Midbrain (tissue), 1 donor: Measurements from ENCODE around the gene TPP1.

Experiments used
- DNase-seq: peaks from one replicate; lab custom pipeline; 2025; lab: John Stamatoyannopoulos, UW

The TPP1 gene

DNA sequence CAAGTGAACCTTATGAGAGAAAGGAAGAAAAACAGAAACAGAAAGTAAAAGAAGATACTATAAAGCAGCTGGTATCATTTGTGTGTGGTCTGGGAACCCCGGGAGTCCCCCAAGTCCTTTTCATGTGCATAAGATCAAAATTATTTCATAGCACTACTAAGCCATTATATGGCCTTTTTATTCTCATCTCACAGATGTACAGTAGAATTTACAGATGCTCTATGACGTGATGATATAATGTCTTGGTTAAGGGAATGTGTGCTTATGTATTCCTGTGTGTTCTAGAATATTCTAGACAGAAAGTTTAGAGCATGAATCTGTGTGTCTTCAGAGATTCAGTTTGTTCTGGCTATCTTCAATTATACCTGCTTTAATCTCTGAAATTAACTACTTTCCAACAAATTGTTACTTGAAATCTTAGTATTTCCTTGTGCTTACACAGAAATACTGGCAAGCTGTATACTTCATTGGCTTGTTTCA lies 8.6 kb upstream of the TPP1 start:
- no peak for DNase-seq

- DNase-seq, result peak; percentile 29
Observed at GRCh38 chr11:6626971-6627761, 7.9 kb upstream of the TPP1 start.

DNA sequence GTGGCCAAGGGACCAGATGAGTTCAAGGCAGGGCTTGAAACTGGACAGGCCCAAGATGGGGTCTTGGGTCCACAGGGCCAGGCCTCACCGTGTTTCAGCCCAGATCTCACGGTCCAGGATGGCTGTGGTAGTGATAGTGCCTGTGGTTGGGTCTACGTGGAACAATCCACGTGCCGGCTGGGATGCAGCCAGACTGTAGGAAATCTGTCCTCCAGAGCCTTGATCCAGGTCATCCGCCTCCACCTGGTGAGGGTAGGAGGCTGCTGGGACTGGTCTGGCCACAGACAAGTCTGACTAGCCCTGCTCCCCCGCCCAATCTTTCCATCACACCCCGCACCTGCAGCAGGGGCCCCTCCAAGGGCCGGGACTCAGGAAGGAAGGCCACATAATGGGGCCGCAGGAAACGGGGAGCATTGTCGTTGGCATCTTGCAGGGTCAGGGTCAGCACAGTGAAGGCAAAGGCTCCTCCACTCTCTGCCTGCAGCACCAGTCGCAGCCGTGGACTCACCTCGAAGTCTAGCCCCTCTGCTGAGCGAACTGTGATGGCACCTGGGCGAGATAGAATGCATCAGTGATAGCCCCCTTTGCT lies 6.7 kb upstream of the TPP1 start:
- no peak for DNase-seq

GRCh38 chr11:6625156-6625831 lies 6.1 kb upstream of the TPP1 start:
- no peak for DNase-seq

DNA sequence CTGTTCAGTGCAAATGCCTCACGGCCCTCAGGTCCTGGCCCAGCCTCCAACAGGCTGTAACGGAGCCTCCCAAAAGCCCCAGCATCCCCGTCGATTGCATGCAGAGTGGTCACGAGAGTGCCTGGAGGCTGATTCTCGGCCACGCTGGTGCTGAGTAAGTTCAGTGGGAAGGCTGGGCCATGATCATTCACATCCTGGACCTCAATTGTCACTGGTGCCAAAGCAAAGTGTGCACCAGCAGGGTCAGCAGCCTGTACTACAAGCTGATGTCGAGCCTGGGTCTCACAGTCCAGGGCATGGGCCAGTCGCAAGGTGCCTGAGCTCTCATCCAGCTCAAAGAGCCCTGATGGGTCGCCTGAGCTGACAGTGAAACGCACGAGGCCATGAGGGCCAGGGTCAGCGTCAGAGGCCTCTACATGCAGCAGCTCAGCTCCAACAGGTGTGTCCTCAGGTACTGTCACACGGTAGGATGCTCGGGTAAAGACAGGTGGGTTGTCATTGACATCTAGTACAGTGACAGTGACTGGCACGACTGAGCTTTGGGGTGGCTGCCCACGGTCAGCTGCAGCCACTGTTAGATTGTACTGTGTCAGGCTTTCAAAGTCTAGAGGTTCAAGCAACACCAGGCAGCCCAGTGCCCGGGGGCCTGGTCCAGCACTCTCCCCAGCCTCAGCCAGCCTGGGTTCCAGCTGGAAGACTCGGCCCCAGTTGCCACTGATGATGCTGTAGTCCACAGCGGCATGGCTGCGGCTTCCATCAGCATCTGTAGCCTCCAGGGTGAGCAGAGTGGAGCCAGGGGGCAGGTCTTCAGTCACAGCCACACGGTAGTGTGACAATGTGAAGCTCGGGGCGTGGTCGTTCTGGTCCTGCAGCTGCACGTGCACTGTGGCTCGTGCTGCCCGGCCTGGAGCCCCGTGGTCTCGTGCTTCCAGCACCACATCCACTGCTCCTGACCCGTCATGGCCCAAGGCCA lies 4.5 kb upstream of the TPP1 start:
- DNase-seq, result no peak

DNA sequence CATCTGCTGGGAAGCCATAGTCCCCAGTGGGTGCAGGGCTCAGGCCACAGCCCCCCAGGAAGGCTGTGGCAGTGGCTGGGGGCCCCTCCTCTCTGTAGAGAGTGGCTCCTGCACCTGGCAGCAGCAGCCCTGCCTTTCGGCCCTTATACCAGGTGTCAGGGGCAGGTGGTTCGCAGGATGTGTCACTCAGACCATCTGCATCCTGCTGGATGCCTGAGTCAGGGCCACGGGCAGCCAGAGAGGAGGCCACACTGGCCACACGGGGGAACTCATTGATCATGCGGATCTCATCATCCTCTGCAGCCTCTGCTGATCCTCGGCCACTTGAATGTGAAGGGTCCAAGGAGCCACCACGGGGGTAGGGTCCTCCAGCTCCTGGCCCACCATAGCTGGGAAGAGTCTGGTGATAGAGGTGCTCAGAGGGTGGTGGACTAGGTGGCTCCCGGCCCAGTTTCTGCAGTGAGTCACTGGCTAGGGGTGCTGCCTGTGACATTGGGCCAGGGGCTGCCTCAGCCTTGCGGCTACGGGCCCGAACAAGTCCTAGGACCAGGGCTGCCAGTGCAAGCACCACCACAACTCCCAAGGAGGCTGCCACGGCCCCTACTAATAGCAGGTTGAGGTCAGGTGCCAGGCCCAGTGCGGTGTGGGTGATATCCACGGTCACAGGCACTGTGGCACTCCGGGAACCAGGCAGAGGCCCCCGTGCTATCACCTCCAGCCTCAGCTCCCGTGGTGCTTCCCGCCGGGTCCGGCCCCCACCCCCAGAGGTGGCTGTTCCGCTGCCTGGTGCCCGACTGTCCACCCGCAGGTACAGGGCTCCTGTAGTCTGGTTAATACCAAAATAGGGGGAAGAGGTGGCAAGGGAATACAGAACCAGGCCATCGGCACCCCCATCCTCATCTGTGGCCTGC lies 3.3 kb upstream of the TPP1 start:
- DNase-seq, result no peak

GRCh38 chr11:6621711-6622211 lies 2.5 kb upstream of the TPP1 start:
- DNase-seq, result no peak

DNA sequence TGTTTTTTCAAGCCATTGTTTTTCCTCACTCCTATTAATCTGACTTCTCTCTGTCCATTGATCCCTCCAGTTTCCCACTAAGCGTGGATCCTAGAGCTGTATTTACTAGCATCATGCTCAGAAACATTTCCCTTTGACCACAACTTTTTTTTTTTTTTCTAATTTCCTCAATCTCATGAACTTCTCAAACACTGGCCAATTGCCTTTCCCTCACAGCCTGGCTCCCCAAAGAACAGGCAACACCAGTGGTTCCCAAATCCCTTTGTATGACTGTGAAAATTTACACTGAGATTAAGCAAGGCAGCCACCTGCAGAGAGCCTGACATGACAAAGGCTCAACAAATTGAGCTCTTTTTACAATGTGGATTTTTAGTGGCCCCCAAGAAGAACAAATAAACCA lies 1.4 kb upstream of the TPP1 start:
- no peak for DNase-seq

DNA sequence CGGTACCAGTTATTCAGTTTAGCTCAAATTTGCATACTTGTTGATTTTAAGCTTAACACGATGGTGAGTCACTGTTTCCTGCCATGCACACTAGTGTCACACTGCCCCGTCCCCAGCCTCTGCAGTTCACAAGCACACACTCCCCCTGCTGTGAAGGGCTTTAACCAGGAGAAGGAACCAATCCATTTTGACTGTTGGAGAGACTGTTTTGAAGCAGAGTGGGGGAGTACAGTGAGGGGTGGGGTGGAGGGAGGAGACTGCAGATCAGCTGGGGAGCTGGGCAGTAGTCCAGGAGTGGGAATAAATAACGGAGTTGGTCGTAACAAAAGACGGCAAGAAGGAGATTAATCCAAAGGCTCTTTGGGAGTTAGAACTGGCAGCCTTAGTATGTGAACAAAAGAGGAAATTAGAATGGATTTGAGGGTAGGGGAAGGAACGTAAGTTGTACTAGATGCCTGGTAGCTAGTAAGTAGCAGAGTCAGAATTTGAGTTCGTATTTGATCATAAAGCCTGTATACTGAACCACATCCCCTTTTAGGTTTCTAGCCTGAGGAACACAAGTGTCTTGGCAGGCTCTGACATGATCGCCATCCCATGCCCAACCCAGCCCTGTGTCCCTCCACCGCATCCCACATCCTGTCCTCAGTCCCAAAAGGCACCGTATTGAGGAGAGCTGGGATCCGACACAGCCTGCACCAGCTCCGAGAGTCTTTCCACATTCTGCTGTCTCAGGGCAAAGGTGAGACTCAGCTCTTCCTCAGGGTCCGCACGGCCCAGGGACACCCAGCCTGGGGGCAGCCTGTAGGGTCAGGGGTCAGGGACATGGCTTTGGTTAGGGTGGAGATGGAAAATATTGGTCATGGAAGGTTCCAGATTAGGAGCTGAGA lies 862 bp downstream of the TPP1 start:
- peak; percentile 66 for DNase-seq

DNA sequence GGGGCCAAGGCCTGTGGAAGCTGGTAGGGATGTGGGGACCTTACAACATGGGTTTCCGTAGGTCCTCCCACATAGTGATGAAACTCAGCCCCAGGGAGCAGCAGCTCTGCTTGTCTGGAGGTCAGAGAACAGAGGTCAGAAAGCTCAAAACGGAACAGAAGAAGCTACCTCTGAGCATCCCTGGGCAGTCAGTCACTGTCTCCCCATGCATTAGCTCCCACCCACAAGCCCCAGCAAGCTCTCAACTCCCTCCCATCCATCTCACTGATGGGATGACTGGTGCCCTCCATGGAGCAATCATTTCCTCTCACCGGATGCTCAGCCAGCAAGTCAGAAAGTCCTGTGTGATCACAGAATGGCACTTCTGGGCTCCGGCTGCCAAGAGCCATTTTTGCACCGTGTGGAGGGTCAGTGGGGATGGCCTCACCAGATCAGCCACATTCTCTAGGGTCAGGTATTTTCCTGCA lies 1.9 kb downstream of the TPP1 start:
- DNase-seq, result no peak

- no peak for DNase-seq
Observed at GRCh38 chr11:6616596-6617250, 2.5 kb downstream of the TPP1 start.

DNA sequence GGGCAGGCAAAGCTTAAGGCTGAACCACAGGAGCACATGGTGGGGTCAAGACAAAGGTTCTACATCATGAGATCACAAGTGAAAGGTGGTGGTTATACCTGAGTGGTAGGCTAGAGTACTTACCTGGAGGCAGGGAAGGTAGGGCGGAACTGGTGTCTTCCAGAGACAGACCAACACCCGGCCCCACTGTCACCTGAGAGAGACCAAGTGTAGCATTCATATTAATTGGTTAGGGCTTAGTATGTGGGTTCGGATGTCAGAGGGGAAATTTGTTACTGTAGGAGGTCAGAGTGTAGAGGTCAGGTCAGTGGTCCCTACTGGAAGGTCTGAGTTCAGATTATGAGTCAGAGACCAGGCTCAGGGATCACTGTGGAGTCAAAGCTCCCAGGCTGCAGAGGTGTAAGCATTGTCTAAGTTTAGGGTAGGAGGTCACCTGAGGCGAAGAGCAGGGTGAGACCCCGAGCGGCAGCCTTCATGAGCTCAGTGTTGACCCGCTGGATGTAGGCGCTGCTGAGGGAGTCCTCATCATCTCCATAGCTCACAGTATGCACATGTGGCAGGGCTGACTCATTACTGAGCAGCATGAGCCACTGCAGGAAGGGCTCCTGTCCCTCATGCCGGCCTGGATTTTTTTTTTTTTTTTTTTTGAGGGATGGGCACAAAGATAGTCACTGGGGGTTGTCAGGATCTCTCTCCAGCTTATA lies 3.2 kb downstream of the TPP1 start:
- DNase-seq, result no peak

- DNase-seq, result no peak
Observed at GRCh38 chr11:6615046-6615445, 4.2 kb downstream of the TPP1 start.

DNA sequence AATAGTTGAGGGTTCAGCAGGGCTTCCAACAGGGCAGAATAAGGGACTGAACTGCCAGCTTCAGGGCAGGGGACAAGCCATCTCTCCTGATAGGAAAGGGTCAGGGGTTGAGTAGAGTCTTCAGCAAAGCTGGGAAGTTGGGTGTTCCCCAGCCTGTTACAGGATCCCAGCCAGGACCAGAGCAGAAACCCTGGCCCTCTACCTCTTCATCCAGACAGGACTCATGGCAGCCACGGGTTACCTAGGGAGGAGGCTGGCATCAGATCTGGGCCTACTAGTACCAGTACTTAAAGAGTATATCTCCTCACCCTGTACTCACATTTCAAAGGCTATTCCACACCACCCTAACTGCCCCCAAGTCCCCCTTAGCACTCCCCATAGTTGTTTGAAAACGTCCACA lies 4.8 kb downstream of the TPP1 start:
- no peak for DNase-seq

DNA sequence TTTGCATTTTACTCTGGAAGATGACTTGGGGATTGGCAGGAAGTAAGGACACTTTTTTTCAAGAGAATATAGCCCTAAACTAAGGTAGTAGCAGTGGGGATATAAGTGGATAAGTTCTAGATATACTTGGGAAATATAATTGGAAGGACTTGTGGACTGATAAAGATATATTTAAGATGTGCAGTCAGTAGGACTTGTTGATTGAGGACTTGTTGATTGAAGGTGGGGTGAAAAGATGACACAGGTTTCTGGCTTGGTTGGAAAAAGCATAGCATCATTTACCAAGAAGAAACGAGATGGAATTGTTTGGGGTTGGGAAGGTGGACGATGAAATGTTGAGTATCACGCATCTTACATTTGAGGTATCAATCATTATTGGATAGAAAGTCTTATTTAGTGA lies 5.7 kb downstream of the TPP1 start:
- no peak for DNase-seq

DNA sequence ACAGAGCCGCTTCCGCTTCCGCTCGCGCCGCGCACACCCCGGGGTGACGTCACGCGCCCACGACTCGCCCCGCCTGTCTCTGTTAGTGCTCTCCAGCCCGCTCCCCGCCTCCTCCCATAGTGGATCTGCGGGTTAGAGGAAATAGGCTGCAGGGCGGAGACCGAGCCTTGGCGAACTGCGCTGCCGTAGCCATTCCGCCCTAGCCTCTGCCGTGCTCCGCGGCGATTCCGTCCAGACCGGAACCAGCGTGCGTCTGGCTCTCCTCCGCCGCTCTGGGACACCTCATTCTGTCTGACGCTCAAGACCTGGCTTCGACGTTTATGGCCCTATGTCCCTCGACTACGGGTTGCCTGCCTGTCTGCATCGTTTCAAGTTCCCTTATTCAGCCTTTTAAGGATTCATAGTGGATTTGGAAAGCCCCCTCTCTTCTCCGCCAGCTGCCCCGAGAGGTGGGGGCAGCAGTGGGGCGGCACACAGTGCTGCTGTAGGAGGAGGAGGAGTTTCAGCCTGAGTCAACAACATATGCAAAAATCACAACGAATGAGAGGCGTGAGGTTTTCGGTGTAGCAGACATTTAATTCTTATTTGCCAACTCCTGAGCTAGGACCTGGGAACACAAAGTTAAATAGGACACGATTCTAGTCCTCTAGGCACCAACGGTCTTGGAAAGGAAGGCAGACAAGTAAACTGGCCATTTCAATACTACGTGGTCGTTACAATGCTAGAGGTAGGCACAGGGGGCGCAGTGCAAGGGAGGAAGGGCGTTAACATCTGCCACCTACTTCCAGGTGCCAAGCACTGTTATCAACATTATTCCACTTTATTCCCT lies 6.8 kb downstream of the TPP1 start, which contains the start of gene TAF10:
TSS of gene TAF10 (minus strand) at position 4 of the 829 bp plus-strand sequence. CDS start 27 bp downstream, outside the sequence.
- DNase-seq, result peak; percentile 96

DNA sequence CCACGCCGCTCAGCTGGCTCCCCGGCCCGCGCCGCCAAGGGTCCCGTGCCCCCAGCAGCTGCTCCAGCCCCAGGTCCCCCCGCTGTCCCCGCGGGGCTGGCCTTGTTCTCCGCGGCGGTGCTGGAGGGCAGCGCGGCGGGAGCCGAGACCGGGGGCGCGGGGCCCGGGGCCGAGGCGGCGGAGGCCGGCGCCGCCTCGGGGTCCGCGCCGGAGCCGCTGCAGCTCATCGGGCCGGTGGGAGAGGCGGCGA lies 7.3 kb downstream of the TPP1 start:
- no peak for DNase-seq
